Activated effector memory CD4-positive, alpha-beta T cell treated with Interleukin-2 at 50 U/mL for 16 hours (primary cell): Measurements from ENCODE around the gene BMAL1.

ENCODE experiments used
- DNase-seq: peaks from one replicate; pipeline ENCODE4 v3.0.0-alpha.2; 2020

Gene BMAL1

DNA sequence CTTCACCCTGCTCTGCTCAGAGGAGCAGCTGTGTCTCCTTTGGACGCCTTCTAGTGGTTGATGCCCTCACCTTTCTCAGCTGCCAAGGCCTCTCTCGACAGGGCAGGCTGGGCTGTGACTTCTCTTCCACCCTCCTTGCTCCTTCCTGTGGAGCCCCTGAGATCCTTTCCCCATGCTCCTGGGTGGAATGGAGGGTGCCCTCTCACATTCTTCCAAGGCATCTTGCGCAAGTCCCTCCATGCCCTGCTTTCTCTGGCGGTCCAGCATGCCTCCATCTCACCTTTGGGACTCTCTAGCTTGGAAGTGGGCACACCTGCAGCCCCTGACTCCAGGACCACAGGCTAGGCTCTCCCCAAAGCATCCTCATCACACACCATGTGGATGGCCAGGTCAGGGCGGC is 68.9 kb downstream of the BMAL1 start:
- no peak for DNase-seq

DNA sequence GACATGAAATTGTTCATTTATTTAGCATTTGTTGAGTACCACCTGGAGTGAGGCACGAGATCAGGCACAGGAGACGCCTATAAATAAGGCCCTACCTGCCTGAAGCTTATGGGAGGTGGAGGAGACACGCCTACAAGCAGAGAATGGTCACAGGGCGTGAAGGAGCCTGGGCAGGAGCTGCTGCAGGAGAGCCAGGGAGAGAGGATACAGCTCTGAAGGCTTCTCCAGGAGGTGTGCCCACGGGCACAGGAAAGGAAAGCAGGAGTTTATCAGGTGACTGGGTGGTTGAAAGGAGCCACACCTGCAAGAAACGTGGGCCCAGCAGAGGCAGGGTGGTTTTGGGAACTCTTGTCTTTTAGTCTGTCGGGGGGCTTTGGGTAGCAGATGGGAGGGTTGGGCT is 70.3 kb downstream of the BMAL1 start:
- no peak for DNase-seq

DNA sequence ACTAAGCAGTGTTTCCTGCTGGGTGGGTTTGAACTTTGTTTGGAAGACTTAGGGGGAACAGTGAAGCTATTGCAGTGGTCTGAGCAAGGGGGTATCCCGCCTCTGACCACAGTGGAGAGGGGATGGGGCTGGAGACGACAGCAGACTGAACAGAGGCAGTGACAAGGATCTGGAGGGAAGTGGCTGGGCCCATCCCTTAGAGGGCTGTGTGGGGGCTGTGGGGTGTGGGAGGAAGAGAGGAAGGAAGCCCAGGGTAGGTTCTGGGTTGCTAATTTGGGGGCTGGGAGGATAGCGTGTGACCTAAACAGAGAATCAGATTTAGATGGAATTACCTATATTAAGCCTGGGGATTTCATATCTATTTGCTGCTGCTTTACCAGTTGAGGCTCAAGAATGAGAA is 70.7 kb downstream of the BMAL1 start:
- DNase-seq: no peak

DNA sequence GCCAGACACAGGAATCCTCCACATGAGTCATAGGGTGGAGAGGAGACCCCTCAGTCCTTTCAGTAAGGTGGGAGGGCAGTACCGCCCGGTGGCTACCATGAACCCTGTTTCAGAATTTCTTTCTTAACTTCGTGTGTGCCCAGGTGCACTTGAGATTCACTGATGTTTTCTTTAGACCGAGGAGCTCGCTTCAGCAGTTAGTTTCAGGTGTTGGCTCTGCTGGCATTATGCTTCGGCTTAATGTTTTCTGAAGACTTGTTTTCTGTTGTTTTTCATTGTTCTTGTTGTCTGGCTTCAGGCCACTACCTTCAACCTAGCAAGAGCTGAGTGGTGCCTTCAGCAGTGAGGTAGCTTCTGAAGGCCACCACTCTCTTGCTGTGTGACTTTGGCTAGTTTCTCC is 71.5 kb downstream of the BMAL1 start:
- DNase-seq: no peak

DNA sequence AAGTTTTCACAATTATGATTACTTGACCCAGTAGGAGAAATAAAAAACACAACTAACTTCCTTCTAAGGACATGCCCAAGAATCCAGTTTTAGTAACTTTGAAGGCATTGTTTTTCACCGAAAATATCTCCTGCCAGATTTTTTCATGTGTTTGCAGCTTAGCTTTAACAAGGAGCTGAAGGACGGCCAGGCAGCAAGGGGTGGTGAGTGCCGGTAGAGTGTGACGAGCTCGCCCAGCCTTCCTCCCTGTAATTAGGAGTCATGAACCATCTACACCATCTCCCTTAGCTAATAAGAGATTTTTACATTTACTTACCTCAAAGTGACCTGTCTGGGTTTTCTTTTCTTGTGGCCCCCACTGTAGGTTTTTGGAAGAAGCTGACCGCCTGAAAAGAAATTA is 72.0 kb downstream of the BMAL1 start:
- DNase-seq: no peak

DNA sequence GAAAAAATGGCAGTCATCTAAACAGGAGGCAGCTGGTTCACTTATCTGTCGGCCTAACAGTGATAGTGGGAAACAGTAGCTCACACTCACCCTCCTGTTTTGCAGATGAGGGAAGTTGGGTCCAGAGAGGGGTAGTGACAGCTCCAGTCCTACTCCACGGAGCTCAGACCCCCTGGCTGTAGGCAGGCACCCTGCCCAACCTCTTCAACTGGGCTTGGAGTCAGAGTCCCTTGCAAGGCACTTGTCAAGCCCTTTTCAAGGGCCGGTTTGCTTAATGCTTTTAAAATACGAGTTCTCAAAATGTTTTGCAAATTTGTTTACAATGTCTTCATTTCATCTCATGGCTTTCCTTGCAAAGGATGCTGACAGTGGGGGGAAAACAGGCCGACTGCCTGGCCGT is 75.1 kb downstream of the BMAL1 start:
- no peak for DNase-seq

DNA sequence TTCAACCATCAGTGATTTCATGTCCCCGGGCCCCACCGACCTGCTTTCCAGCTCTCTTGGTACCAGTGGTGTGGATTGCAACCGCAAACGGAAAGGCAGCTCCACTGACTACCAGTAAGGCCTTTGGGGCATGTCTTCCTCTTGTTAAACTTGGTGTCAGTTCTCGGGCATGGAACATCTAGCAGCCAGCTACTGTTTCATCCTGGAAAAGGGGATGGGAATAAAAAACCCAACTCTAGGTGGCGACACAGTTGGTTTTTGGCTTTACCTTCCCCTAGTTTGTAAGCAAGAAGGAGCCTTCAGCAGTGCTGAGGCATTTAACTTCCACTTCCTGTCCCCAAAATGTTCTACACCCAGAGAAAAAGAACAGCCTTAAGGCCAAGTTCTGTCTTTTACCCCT is 76.7 kb downstream of the BMAL1 start:
- DNase-seq: no peak

DNA sequence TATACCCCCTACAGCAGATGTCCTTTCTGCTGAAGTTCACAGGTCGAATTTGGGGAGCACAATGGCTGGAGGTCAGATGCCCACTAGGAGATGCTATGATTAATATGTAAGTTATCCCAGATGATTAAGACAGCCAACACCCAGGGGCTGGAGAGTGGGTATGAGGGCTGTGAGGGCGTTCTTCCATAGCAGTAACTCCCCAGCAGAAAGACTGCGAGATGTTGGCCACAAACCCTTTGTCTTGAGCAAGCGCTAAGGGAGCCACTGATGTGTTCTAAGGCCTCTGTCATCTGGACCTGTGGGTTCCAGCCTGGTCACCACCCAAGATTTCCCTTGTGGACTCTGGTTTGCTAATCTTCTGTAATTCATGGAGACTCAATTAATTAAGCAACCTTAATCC is 77.6 kb downstream of the BMAL1 start:
- DNase-seq: no peak

DNA sequence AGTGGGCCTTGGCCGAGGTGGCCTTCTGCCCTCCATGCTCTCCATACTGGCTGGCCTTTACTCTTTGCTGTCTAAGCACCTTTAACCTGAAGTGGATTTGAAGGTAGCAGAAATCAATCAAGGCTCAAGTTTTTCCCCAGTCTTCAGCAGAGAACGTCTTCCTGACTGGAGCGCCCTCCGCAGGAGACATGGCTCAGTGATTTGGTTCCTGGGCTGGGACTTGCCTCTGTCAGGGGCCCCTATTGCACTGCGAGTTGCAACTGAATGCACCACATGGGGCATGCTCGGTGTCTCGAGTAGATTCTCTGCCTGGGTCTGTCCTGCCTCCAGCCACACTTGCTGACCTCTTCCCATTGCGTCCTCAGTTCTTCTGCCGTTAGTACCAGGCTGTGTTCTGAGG is 79.6 kb downstream of the BMAL1 start:
- no peak for DNase-seq

DNA sequence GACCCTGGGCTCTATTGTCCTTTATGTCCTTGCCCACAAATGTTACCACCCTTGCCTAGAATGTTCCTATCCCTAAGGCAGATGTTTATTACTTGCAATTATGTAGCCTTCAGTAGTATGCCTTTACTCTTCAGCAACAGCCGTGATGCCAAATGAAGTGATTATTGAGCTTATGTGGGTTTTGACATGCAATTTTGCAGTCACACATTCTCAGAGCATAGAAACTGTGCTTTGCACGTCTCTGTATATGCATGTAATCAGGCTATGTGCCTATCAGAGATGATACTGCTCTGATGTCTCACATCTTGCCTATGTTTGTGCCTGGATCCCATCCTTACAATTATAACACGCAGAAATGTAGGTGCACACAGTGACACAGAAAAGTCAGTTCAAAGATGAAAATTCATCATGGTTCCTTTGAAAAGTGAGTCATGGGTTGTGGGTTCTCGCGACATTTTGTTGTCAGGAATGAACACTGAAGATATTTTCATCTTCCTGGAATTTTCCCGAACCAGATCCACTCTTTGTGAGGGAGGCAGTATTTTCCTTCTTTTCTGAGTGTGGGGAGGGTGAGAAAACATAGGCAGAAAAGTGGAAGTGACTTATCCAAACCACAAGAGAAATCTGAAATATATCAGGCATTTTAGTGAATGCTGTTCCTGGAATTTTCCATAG is 81.1 kb downstream of the BMAL1 start:
- DNase-seq: no peak

DNA sequence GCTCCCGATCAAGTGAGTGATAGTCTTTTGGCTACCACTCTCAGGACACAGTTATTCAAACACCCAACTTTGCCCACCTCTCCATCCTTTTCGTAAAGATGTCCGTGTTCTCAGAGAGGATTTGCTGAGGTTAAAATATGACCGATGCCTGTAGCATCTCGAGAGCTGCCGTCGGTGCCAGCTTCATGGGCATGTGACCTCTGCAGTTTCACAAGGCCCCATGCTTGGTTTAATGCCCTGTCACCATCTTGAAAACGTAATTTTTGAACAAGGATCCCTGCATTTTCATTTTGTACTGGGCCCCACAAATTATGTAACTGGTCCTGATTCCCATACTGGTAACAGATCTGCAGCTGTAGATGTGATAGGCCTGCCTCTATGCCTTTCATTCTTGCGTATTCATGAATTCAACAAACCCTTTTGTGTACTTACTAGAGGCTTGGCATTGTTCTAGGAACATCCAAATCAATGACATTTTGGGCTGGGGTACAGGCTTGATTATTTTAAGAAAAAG is 85.1 kb downstream of the BMAL1 start:
- DNase-seq: no peak

DNA sequence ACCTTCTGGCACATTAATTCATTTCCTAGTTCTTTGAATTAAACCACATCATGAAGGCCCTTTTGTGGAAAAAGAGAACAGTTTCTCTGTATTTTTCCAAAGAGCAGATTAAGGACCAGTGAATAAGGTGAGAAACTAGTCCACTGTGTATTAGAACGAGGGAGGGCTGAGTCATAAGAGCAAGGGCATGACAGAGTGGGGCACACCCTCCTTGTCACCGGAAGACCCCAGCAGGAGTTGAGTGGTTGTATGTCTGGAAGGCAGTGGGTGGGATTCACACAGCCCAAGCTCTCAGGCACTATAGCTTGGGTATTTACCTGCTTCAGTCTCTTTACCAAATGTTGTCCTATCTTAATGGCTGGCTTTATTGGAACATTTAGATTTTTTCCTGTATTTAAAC is 86.8 kb downstream of the BMAL1 start:
- no peak for DNase-seq

DNA sequence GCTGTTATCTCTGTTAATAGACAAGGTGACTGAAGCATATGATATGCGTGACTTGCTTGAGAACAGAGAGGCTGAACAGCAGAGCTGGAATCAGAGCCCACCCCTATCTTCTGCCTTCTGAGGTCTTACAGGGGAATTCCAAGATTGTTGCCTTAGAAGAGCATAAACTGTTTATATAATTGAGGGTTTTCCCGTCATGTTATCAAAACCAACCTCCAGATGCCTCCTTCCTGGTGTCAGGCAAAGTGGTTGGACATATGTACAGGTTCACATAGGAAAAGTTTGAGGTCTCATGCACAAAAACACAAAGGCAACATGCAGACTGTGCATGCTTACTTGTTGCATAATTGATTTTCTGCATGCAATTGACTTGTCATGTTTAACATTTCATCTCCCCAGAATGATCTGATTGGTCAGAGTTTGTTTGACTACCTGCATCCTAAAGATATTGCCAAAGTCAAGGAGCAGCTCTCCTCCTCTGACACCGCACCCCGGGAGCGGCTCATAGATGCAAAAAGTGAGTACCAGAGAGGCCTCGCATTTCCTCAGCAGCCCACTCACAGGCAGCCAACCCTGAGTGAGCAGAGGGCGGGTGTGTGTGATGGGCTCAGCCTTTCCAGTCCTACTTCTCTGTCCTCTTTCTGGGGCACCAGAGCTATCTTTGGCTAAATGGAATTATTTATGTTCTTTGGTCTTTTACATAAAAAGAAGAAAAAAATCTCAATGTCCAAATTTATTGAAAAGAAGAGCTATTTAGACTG is 88.9 kb downstream of the BMAL1 start:
- DNase-seq: no peak

DNA sequence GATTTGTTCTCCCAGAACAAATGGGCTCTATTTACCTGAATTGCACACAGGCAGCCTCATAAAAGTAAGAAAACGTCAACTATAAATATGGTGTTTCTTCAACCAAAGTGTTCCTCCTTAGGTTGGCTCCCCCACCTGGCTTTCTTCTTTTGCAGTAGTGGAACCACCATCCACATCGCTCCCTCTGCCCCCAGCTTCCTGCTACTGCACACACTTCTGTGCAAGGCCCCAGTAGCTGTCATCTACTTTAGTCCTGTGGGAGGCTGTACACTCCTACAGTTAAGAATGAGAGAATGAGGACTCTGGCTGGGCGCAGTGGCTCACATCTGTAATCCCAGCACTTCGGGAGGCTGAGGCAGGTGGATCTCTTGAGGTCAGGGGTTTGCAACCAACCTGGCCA is 89.5 kb downstream of the BMAL1 start:
- DNase-seq: no peak

DNA sequence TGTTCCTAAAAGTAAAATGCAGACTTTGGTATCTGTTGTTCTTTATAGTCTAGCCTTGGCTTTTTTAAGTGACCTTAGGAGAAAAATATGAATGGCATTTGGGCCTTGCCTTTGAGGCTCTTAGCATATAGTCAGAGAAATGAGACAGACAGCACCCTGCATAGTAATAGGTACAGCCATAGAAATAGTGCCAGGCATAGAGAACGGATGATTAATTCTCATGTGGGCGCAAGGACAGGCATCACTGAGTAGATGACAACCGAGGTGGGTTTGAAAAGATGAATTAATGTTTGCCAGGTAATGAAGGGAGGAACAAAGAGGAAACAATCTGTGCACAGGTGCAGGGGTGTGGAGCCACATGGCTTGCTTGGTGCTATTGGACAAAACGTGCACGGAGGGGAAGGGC is 90.5 kb downstream of the BMAL1 start:
- no peak for DNase-seq

DNA sequence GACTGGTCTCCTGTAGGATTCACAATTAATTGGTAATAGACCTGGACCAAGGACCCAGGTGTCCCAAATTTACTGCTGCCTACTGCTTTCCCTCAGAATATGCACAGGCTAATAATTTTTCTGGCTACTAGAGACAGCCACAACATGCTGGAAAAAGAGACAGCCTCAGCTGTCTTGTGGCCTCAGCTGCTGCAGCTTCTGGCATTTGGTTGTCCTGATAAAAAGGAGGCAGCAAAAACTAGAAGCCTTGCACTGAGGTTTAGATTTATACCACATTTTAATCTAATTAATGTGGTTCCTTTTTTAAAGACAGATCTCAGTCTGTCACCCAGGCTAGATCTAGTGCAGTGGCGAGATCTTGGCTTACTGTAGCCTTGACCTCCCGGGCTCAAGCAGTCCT is 95.6 kb downstream of the BMAL1 start:
- no peak for DNase-seq

DNA sequence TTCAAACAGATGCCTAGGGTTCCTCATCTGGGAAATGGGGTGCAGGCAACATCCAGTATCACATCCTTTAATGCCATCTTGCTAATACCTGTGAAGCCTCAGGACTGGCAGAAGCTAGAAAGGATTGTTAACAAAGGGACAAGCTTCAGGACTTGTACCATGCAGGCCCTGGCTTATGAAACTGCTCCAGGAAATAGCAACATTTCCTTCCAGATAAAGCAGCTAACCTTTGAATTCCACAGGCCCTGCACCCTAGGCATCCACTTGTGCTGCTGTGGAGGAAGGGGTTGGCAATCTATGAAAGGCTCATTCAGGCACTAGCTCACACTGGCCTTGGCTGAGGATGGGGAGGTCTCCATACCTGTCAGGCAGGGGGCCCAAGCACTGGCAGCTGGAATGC is 98.2 kb downstream of the BMAL1 start:
- DNase-seq: no peak

DNA sequence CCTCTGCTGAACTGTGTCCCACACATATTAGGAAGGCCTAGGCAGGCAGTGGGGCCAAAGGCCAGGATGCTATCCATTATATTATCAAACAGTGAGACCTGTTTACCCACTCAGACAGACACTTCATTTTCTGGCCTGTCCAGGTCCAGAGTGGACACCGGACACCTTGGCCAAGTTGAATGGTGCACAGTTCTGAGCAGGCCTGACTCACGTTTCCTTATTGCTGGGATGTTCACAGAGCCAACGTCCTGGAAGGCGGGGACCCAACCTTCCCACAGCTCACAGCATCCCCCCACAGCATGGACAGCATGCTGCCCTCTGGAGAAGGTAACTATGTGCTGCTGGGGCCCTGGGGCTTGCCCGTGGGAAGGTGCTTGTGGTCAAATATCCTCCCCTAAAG is 98.8 kb downstream of the BMAL1 start:
- DNase-seq: no peak

DNA sequence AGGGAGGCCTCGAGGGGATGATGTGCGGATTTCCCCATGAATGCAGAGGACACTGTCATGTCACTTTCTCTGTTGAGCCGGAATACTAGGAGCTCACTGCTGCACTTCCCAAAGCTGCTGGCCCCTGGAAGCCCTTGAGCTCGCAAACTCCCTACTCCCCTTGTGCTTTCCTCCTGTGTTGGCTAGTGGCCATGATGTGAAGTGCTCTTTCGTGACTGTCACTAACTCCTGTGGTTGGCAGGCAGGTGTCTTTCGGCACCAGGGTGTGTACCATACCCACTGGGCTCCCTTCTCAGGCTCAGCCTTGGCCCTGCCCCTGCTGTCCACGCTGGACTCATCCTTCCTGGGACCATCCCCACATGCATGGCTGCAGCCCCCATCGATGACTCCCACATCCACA is 99.2 kb downstream of the BMAL1 start:
- no peak for DNase-seq

DNA sequence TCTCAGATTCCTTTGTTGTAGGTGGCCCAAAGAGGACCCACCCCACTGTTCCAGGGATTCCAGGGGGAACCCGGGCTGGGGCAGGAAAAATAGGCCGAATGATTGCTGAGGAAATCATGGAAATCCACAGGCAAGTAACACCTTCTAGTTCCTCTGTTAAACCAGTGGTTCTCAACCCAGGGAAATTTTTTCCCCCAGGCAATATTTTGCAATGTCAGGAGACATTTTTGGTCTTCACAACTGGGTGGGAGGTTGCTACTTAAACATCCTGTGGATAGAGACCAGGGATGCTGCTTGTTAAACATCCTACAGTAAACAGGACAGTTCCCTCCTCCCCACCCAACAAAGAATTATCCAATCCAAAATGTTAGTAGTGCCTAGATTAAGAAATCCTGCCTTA is 100.7 kb downstream of the BMAL1 start:
- no peak for DNase-seq

DNA sequence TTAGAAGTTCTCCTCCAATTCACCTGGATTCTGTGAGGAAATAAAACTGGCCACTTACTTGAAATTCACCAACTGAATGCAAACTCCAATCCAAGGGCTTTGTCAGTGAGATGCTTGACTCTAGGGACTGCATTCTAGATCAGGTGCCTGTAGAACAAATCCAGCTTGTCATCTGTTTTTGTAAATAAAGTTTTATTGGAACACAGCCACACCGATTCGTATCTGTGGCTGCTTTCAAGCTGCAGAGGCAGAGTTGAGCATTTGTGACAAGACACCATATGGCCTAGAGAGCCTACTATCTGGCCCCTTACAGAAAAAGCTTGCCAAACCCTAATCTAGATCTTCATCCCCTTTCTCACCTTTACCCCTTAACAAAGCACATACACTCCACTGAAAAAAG is 103.1 kb downstream of the BMAL1 start:
- DNase-seq: no peak

DNA sequence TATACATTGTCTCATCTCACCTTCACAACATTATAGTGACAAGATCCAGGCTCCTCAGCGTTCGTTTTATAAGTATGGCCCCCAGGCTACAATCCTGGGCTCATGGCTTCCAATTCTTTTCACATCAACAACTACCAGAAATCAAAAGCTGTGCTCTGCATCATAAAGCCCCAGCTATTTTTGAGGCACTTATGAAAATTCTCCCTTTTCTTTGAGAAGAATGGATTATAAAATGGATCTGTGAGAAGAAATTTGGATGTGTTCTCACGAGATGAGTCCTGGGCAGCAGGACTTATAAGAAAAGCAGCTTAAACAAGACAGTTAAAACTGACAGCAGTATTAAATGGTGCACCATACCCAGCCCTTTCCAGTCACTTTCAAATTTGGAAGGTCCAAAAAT is 105.2 kb downstream of the BMAL1 start:
- no peak for DNase-seq

DNA sequence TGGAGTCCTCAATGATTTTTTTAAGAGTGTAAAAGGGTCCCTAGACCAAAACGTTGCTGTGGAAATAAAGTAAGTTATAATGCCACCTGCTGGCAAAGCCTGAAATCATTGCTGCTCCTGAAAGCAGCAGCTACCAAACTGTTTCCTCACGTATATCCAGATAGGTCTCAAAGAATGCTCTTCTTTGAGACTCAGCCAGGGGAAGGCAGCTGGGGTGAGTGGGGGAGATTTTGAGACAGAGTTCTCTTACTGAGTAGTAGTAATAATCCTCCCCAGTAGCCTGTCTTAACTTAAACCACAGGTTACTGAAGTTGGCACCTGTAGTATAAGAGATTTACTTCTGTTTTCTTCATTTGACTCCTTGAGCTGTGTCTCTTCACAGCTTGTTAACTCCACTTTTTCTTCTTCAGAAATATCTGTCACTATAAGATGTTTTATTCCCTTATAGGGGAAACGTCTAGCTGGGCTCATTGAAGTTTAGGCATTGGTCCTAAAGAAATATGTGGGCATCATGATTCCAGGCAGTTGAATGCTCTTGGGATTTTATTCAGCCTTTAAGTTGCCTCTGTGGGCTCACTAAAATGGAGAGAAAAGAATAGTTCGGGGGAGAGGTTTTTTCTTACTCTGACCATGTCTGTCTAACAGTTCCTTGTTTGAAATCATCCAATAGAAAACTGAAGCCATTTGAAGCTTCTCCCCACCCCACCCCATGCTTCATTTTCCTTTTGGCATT is 107.5 kb downstream of the BMAL1 start:
- DNase-seq: no peak

DNA sequence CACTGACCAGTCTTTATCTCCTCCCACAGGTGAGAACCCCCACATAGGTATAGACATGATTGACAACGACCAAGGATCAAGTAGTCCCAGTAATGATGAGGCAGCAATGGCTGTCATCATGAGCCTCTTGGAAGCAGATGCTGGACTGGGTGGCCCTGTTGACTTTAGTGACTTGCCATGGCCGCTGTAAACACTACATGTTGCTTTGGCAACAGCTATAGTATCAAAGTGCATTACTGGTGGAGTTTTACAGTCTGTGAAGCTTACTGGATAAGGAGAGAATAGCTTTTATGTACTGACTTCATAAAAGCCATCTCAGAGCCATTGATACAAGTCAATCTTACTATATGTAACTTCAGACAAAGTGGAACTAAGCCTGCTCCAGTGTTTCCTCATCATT is 109.0 kb downstream of the BMAL1 start:
- no peak for DNase-seq
